Fibroblast of lung (primary cell): ENCODE results near the gene PRPF8. TPM values are rescaled to one million over a fixed set of nuclear protein-coding genes. Genes with fewer than 3 reads are reported as not detected.

ENCODE experiments used
- DNase-seq, 2 donors: peaks; one replicate each; pipeline versions ENCODE4 v3.0.0 to v3.0.0-alpha.2; 2010; ENCODE audit warnings: low read depth in 2 of 2
- H2AFZ ChIP-seq: 2 replicates; pipeline ENCODE4 v1.5.1; 2012; ENCODE audit warnings: low read length, control low read depth, inconsistent platforms
- H3K27ac ChIP-seq: 2 replicates; pipeline ENCODE4 v1.5.1; 2011; ENCODE audit warnings: low read length, control low read depth; ENCODE audit not compliant: insufficient read depth
- H3K27me3 ChIP-seq: 2 replicates; pipeline ENCODE4 v1.5.1; 2011; ENCODE audit warnings: mild to moderate bottlenecking, low read length; ENCODE audit not compliant: control insufficient read depth, insufficient read depth
- H3K36me3 ChIP-seq: 2 replicates; pipeline ENCODE4 v1.5.1; 2011; ENCODE audit warnings: low read length; ENCODE audit not compliant: control insufficient read depth, insufficient read depth
- H3K4me1 ChIP-seq: 2 replicates; pipeline ENCODE4 v1.5.1; 2011; ENCODE audit warnings: low read length; ENCODE audit not compliant: control insufficient read depth, insufficient read depth; ENCODE audit errors: extremely low read depth
- H3K4me2 ChIP-seq: 2 replicates; pipeline ENCODE4 v1.5.1; 2011; ENCODE audit warnings: low read length, control low read depth; ENCODE audit not compliant: insufficient read depth; ENCODE audit errors: extremely low read depth
- H3K4me3 ChIP-seq, 4 experiments: fragments of 200-600 bp in 1 of 4; sonication (generic) in 1 of 4; replicated peaks in 1 of 4; 2 replicates each; pipeline ENCODE4 v1.5.1; 2011 to 2016; ENCODE audit warnings: low read length in 4 of 4, low read depth in 3 of 4, mild to moderate bottlenecking in 3 of 4, control low read depth in 2 of 4, inconsistent platforms in 1 of 4, mixed read lengths in 1 of 4; ENCODE audit not compliant: insufficient read depth in 1 of 4; ENCODE audit errors: control extremely low read depth in 1 of 4
- H3K79me2 ChIP-seq: 2 replicates; pipeline ENCODE4 v1.5.1; 2012; ENCODE audit warnings: mild to moderate bottlenecking, low read length, inconsistent platforms; ENCODE audit not compliant: control insufficient read depth, insufficient read depth
- H3K9ac ChIP-seq: 2 replicates; pipeline ENCODE4 v1.5.1; 2011; ENCODE audit warnings: mild to moderate bottlenecking, low read length, control low read depth; ENCODE audit not compliant: insufficient read depth
- H3K9me3 ChIP-seq: 2 replicates; pipeline ENCODE4 v1.5.1; 2012; ENCODE audit warnings: low read depth, low read length; ENCODE audit not compliant: control insufficient read depth, insufficient read depth
- H4K20me1 ChIP-seq: 2 replicates; pipeline ENCODE4 v1.5.1; 2011; ENCODE audit warnings: low read length; ENCODE audit not compliant: control insufficient read depth, insufficient read depth; ENCODE audit errors: extremely low read depth
- EZH2 ChIP-seq: IDR thresholded peaks from 2 replicates; pipeline ENCODE4 v1.5.1; 2012; ENCODE audit warnings: low read length, control low read depth, mild to moderate bottlenecking; ENCODE audit errors: missing control alignments
- polyA plus RNA-seq, 2 donors: library from polyadenylated mRNA; depleted of rRNA in 1 of 2; stranded (reverse) in 1 of 2; unstranded in 1 of 2; fragments of >200 nt; gene quantifications; 2 replicates each; pipeline ENCODE4 v1.2.1, GENCODE V29; 2011 to 2012; ENCODE audit warnings: missing spikeins in 1 of 2
- total RNA-seq: library from RNA; depleted of rRNA; stranded (reverse); fragments of >200 nt; gene quantifications from 2 replicates; pipeline ENCODE4 v1.2.1, GENCODE V29; 2014
- TF ChIP-seq, protein P1 (sequence below), 2 donors: IDR thresholded peaks in 1 of 2; conservative IDR thresholded peaks in 1 of 2; 1 replicate in 1 of 2; 2 replicates in 1 of 2; pipeline ENCODE4 v1.5.1; 2011 to 2012; ENCODE audit warnings: low read length in 2 of 2, control low read depth in 1 of 2, inconsistent platforms in 1 of 2, low read depth in 1 of 2, mild to moderate bottlenecking in 1 of 2

Gene PRPF8
- total and polyA plus RNA-seq, 2 donors (not counting 1 experiment from before 2014, with no cell fraction given): 88.9 to 122 TPM

- peaks cover 40% of the 10 kb centered on the region for H3K79me2 ChIP-seq
- no peak for TF ChIP-seq EZH2
- TF ChIP-seq, protein P1, sequence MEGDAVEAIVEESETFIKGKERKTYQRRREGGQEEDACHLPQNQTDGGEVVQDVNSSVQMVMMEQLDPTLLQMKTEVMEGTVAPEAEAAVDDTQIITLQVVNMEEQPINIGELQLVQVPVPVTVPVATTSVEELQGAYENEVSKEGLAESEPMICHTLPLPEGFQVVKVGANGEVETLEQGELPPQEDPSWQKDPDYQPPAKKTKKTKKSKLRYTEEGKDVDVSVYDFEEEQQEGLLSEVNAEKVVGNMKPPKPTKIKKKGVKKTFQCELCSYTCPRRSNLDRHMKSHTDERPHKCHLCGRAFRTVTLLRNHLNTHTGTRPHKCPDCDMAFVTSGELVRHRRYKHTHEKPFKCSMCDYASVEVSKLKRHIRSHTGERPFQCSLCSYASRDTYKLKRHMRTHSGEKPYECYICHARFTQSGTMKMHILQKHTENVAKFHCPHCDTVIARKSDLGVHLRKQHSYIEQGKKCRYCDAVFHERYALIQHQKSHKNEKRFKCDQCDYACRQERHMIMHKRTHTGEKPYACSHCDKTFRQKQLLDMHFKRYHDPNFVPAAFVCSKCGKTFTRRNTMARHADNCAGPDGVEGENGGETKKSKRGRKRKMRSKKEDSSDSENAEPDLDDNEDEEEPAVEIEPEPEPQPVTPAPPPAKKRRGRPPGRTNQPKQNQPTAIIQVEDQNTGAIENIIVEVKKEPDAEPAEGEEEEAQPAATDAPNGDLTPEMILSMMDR (conservative IDR thresholded peaks at IDR 0.05 in 1 of 2, IDR thresholded peaks at IDR 0.05 in 1 of 2; ENCODE audit: low read depth in 1 of 2, low read length in 2 of 2): no peak
- H3K9ac ChIP-seq: peak overlapping the region; percentile 84
These were observed 26.3 kb upstream of the PRPF8 start for GRCh38 chr17:1710807-1711553.

DNA sequence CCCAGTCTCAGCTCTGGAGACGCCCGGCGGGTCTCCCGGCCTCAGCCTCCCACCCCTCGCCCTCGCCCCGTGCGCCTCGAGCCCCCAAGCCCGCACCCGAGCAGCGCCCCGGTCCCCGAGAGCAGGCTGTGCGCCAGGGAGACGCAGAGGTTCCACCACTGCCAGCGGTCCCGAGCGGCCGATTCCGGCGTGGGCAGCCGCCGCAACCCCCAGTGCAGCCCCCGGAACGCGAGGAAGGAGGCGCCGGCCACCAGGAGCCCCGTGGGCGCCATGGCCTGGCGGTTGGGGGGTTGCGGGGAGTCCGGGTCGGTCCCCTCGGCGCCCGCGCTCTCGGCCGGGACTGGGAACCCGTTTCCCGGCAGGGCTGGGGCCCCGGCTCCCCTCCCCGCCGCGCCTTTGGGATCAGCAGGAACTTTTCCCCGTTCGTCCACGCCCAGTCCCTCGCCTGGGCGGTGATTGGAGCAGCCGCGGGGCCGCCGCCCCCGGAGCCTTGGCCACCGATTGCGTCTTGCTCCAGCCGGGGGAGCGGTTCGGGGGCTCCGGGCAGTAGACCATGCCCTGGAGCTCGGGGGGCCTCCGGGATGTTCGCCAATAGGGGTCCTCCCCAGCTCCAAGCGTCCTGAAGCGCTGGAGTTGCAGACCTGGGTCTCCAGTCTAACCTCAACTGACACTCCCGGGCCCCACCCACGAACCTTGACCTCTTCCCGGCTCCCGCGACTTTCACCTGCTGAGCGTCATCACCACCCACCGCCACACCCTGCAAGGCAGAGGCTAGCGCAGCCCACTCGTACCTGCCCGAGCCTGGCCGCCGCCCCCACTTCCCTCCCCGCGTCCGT lies 25.5 kb upstream of the PRPF8 start, which contains the start of gene TLCD2:
TSS of gene TLCD2 (minus strand) at position 407 of the 836 bp plus-strand sequence. CDS start at position 272, 135 bp downstream.
- peak; percentile 65 to 76 for DNase-seq
- Histone ChIP-seq H3K27me3 (no peaks in the 10 kb centered on the region), H3K4me1 (peaks cover 19% of the 10 kb centered on the region), H3K9ac (peak within 1 kb of the TSS; percentile 84), H3K36me3 (peaks cover 28% of the 10 kb centered on the region), H3K9me3 (no peaks in the 10 kb centered on the region), H4K20me1 (peaks cover 12% of the 10 kb centered on the region), H2AFZ (no peak within 1 kb of the TSS), H3K27ac (peak within 1 kb of the TSS; percentile 68), H3K79me2 (peaks cover 34% of the 10 kb centered on the region), H3K4me2 (peak within 1 kb of the TSS; percentile 87), H3K4me3 (peak within 1 kb of the TSS; percentile 47 to 76 (median 55))
- no peak for TF ChIP-seq EZH2
- TF ChIP-seq, protein P1 (conservative IDR thresholded peaks at IDR 0.05 in 1 of 2, IDR thresholded peaks at IDR 0.05 in 1 of 2; ENCODE audit: low read depth in 1 of 2, low read length in 2 of 2): no peak

More at GRCh38 chr17:1710807-1711553, 26.3 kb upstream of the PRPF8 start:
- peak in 1 of 2 donors; percentile 20 for DNase-seq
- no peaks in the 10 kb centered on the region for H3K9me3 ChIP-seq
- no peaks in the 10 kb centered on the region for H3K27me3 ChIP-seq
- H3K4me3 ChIP-seq: peak overlapping the region; percentile 47 to 76 (median 55)
- H3K4me2 ChIP-seq: peak overlapping the region; percentile 87
- peaks cover 19% of the 10 kb centered on the region for H3K4me1 ChIP-seq
- H2AFZ ChIP-seq: no peak overlapping the region
- peaks cover 12% of the 10 kb centered on the region for H4K20me1 ChIP-seq
- peaks cover 28% of the 10 kb centered on the region for H3K36me3 ChIP-seq
- peak overlapping the region; percentile 68 for H3K27ac ChIP-seq
